ENCODE results near the gene HVCN1.

HVCN1 gene

GRCh38 chr12:110698171-110698902 lies 9.4 kb upstream of the HVCN1 start:
- DNase-seq: peak; percentile 65

GRCh38 chr12:110697236-110697635 lies 8.3 kb upstream of the HVCN1 start:
- no peak for DNase-seq

- DNase-seq: no peak
Observed at GRCh38 chr12:110696283-110696682, 7.4 kb upstream of the HVCN1 start.

GRCh38 chr12:110694330-110694901 lies 5.5 kb upstream of the HVCN1 start:
- DNase-seq: no peak

- no peak for DNase-seq
Observed at GRCh38 chr12:110693731-110694130, 4.8 kb upstream of the HVCN1 start.

- DNase-seq: no peak
Observed at GRCh38 chr12:110690127-110690430, 1.2 kb upstream of the HVCN1 start.

- no peak for DNase-seq
Observed at GRCh38 chr12:110689281-110690126, 589 bp upstream of the HVCN1 start.

- no peak for DNase-seq
Observed at GRCh38 chr12:110687396-110688169, 1.3 kb downstream of the HVCN1 start.

- DNase-seq: no peak
Observed at GRCh38 chr12:110686294-110686903, 2.5 kb downstream of the HVCN1 start.

GRCh38 chr12:110684312-110684836 lies 4.5 kb downstream of the HVCN1 start:
- no peak for DNase-seq

- DNase-seq: no peak
Observed at GRCh38 chr12:110683888-110684287, 5.0 kb downstream of the HVCN1 start.

GRCh38 chr12:110680032-110680431 lies 8.9 kb downstream of the HVCN1 start:
- no peak for DNase-seq

- DNase-seq: no peak
Observed at GRCh38 chr12:110679201-110679600, 9.7 kb downstream of the HVCN1 start.

GRCh38 chr12:110677982-110678381 lies 10.9 kb downstream of the HVCN1 start:
- no peak for DNase-seq

- DNase-seq: no peak
Observed at GRCh38 chr12:110677206-110677911, 11.6 kb downstream of the HVCN1 start.

GRCh38 chr12:110676171-110676570 lies 12.7 kb downstream of the HVCN1 start:
- DNase-seq: no peak

- no peak for DNase-seq
Observed at GRCh38 chr12:110670161-110670701, 18.7 kb downstream of the HVCN1 start.

GRCh38 chr12:110669193-110669502 lies 19.8 kb downstream of the HVCN1 start:
- no peak for DNase-seq

- DNase-seq: no peak
Observed at GRCh38 chr12:110668480-110669192, 20.3 kb downstream of the HVCN1 start.

GRCh38 chr12:110667671-110668070 lies 21.2 kb downstream of the HVCN1 start:
- no peak for DNase-seq

- no peak for DNase-seq
Observed at GRCh38 chr12:110666892-110667291, 22.0 kb downstream of the HVCN1 start.
